ENCODE data around the gene SEMA5A. TPM values are rescaled to one million over a fixed set of nuclear protein-coding genes. Genes with fewer than 3 reads are reported as not detected.

Gene SEMA5A
- total RNA-seq, 2 experiments from 2014 or later = not detected

DNA sequence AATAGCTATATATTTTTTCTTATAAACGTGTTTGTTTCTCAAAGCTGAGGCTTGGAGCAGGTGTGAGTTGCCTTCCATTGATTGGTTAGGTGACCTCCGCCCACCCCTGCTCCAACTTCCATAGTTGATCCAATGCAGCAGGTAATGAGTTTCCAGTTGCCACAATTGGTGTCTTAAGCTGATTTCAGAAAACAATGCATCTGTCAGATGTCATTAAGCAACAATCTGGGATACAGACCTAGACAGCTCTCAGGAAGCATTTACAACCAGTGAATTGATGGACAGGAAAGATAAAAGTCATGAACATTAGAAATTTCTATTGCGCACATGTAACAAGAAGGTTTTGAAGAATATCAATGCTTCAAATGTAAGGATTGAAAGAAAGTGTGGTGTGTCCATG, 510.5 kb downstream of the SEMA5A start:
- no peak for ATAC-seq
- no peak overlapping the region for H3K4me3 Mint-ChIP-seq
- no peaks in the 10 kb centered on the region for H3K36me3 Mint-ChIP-seq (ENCODE audit: low read depth)
- peaks cover 3% of the 10 kb centered on the region for H3K9me3 Mint-ChIP-seq
- TF ChIP-seq, protein P1, sequence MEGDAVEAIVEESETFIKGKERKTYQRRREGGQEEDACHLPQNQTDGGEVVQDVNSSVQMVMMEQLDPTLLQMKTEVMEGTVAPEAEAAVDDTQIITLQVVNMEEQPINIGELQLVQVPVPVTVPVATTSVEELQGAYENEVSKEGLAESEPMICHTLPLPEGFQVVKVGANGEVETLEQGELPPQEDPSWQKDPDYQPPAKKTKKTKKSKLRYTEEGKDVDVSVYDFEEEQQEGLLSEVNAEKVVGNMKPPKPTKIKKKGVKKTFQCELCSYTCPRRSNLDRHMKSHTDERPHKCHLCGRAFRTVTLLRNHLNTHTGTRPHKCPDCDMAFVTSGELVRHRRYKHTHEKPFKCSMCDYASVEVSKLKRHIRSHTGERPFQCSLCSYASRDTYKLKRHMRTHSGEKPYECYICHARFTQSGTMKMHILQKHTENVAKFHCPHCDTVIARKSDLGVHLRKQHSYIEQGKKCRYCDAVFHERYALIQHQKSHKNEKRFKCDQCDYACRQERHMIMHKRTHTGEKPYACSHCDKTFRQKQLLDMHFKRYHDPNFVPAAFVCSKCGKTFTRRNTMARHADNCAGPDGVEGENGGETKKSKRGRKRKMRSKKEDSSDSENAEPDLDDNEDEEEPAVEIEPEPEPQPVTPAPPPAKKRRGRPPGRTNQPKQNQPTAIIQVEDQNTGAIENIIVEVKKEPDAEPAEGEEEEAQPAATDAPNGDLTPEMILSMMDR (IDR thresholded peaks at IDR 0.05) = no peak
- intact Hi-C loops (cut with micrococcal nuclease) = no loop called here
- ChIA-PET CTCF (interaction anchor here (1.2 kb wide), 1 partner anchor 19 kb away, joined by 3 read pairs; no protein-coding TSS in a partner anchor), POLR2A (no interaction called here)
- DNase-seq = no peak
- no peaks in the 10 kb centered on the region for H3K27me3 Mint-ChIP-seq
- H3K27ac Mint-ChIP-seq = no peak overlapping the region
- no peaks in the 10 kb centered on the region for H3K4me1 Mint-ChIP-seq (ENCODE audit: low read depth)

DNA sequence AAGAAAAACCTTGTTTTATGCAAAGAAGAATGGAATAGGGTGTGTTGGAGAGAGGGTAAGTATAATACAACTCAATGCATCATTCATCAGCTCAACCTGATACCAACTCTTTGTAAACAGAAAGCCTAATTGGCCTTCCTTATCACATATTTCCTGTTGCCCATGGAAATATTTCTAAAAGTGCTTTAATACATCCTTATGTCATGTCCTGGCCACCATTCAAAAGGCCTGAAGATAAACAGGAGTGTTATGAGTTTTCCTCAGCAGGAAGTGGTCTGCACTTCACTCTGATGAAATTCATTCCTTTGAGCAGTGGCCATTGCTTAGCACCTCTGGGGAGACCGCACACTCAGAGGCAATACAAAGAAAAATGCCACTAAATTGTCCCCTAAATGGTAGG, 511.2 kb downstream of the SEMA5A start:
- intact Hi-C loops (cut with micrococcal nuclease) = no loop called here
- DNase-seq = no peak
- Mint-ChIP-seq H3K4me1 (ENCODE audit: low read depth) (no peaks in the 10 kb centered on the region), H3K27ac (no peak overlapping the region), H3K36me3 (ENCODE audit: low read depth) (no peaks in the 10 kb centered on the region), H3K4me3 (no peak overlapping the region), H3K27me3 (no peaks in the 10 kb centered on the region), H3K9me3 (peaks cover 5% of the 10 kb centered on the region)
- ATAC-seq = no peak
- POLR2A ChIA-PET = no interaction called here
- CTCF ChIA-PET = no interaction called here
- TF ChIP-seq, protein P1 (IDR thresholded peaks at IDR 0.05) = no peak

DNA sequence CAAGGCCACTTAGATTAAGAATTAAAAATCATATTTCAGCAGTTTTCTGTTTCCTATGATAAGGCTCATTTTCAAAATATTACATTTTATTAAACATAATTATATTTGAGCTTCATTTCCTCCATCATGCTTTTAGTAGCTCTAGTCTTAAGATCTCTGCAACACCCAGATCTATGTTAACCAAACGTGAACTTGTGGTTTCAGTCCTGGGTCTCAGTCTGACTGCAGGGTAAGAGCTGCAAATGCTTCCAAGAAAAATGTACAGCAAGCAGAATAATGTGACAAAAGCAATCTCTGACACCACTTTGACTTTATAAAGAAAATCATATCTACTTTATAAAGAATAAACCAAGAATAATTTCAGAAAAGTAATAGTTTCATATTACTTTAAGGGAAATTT, 512.4 kb downstream of the SEMA5A start:
- ChIA-PET CTCF (no interaction called here), POLR2A (interaction anchor here (0.6 kb wide), 1 partner anchor 1717 kb away, joined by 3 read pairs; no protein-coding TSS in a partner anchor)
- DNase-seq (no peak), ATAC-seq (no peak)
- H3K27me3 Mint-ChIP-seq = no peaks in the 10 kb centered on the region
- peaks cover 2% of the 10 kb centered on the region for H3K9me3 Mint-ChIP-seq
- TF ChIP-seq, protein P1 (IDR thresholded peaks at IDR 0.05) = no peak
- H3K4me3 Mint-ChIP-seq = no peak overlapping the region
- intact Hi-C loops (cut with micrococcal nuclease) = no loop called here
- H3K27ac Mint-ChIP-seq = no peak overlapping the region
- H3K36me3 Mint-ChIP-seq (ENCODE audit: low read depth) = no peaks in the 10 kb centered on the region
- no peaks in the 10 kb centered on the region for H3K4me1 Mint-ChIP-seq (ENCODE audit: low read depth)

DNA sequence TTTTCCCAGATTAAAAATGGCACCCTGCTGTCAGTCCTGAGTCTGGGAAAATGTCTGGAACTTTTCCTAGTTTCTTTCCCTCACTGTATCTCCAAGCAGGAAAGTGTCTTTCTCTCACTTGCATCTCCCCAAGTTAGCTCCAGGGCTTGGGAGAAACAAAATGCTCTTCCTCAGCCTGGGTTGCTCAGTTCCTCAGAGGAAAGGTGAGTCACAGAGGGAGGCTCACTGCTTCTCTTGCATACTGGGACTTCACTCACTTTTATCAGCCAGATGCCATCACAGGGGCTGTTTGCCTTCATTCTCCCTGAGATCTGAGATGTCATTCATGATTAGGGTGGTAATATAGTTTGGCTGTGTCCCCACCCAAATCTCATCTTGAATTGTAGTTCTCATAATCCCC, 519.9 kb downstream of the SEMA5A start:
- H3K9me3 Mint-ChIP-seq = peaks cover 22% of the 10 kb centered on the region
- H3K27ac Mint-ChIP-seq = no peak overlapping the region
- H3K4me3 Mint-ChIP-seq = no peak overlapping the region
- no peaks in the 10 kb centered on the region for H3K27me3 Mint-ChIP-seq
- H3K36me3 Mint-ChIP-seq (ENCODE audit: low read depth) = peaks cover 2% of the 10 kb centered on the region
- CTCF ChIA-PET = no interaction called here
- DNase-seq (no peak), ATAC-seq (no peak)
- H3K4me1 Mint-ChIP-seq (ENCODE audit: low read depth) = no peaks in the 10 kb centered on the region
- TF ChIP-seq, protein P1 (IDR thresholded peaks at IDR 0.05) = no peak
- intact Hi-C loops (cut with micrococcal nuclease) = no loop called here
- POLR2A ChIA-PET = no interaction called here

DNA sequence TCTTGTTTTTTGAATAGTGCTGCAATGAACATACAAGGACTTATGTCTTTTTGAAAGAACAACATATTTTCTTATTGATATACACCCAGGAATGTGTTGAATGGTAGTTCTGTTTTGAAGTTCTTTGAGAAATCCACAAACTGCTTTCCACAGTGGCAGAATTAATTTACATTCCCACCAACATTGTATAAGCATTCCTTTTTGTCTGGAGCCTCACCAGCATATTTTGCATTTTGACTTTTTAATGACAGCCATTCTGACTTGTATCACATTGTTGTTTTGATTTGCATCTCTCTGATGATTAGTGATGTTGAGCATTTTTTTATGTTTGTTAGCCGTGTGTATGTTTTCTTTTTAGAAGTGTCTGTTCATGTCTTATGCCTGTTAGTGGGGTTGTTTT, 524.9 kb downstream of the SEMA5A start:
- no peak for ATAC-seq
- ChIA-PET CTCF (no interaction called here), POLR2A (no interaction called here)
- peaks cover 18% of the 10 kb centered on the region for H3K9me3 Mint-ChIP-seq
- H3K27me3 Mint-ChIP-seq = no peaks in the 10 kb centered on the region
- no peaks in the 10 kb centered on the region for H3K36me3 Mint-ChIP-seq (ENCODE audit: low read depth)
- H3K4me3 Mint-ChIP-seq = no peak overlapping the region
- no peaks in the 10 kb centered on the region for H3K4me1 Mint-ChIP-seq (ENCODE audit: low read depth)
- intact Hi-C loops (cut with micrococcal nuclease) = no loop called here
- TF ChIP-seq, protein P1 (IDR thresholded peaks at IDR 0.05) = no peak
- DNase-seq = no peak
- H3K27ac Mint-ChIP-seq = no peak overlapping the region
